ENCODE measurements around the gene LRBA. TPM values are rescaled to one million over a fixed set of nuclear protein-coding genes. Genes with fewer than 3 reads are reported as not detected.

The LRBA gene
- total RNA-seq, 1 experiment from 2014 or later: 55.3 TPM

GRCh38 chr4:150771382-150771781 lies 243.7 kb downstream of the LRBA start:
- H2BK15ac ChIP-seq (ENCODE audit: low read depth, low read length): no peak overlapping the region
- no peak overlapping the region for H4K5ac ChIP-seq (ENCODE audit: insufficient read length, low read depth, low read length)
- no peak overlapping the region for H3K9ac ChIP-seq (ENCODE audit: extremely low read depth, insufficient read length, low read length)
- H3K56ac ChIP-seq (ENCODE audit: insufficient read length, low read depth, low read length): no peak overlapping the region
- H2BK120ac ChIP-seq (ENCODE audit: low read depth, low read length, poor library complexity, severe bottlenecking): no peak overlapping the region
- no peak overlapping the region for H3K14ac ChIP-seq (ENCODE audit: insufficient read depth, low read length)
- H3K27me3 ChIP-seq (ENCODE audit: insufficient read depth, low read length): no peaks in the 10 kb centered on the region
- TF ChIP-seq CTCF (conservative IDR thresholded peaks at IDR 0.05): no peak
- no peak overlapping the region for H2AK5ac ChIP-seq (ENCODE audit: insufficient read length, low read length)
- no peak overlapping the region for H4K91ac ChIP-seq (ENCODE audit: insufficient read length, low read depth, low read length)
- H3K9me3 ChIP-seq (ENCODE audit: control insufficient read depth, low read depth, low read length): no peaks in the 10 kb centered on the region
- no peak overlapping the region for H3K18ac ChIP-seq (ENCODE audit: insufficient read length, low read depth, low read length)
- no peaks in the 10 kb centered on the region for H4K20me1 ChIP-seq (ENCODE audit: control insufficient read depth, insufficient read depth, insufficient read length)
- Mint-ChIP-seq H3K4me1 (peaks cover 0 to 5% of the 10 kb centered on the region in 2 experiments; a peak in 1 of 4 replicates), H3K4me3 (no peak overlapping the region), H3K27me3 (ENCODE audit: low read depth) (no peaks in the 10 kb centered on the region), H3K36me3 (ENCODE audit: insufficient read depth in 1 of 3, low read depth in 3 of 3) (no peaks in the 10 kb centered on the region; a peak in 2 of 7 replicates), H3K9me3 (no peaks in the 10 kb centered on the region), H3K27ac (no peak overlapping the region)
- H3T11ph ChIP-seq (ENCODE audit: low read length): no peak overlapping the region
- H3K23me2 ChIP-seq (ENCODE audit: insufficient read length, low read depth, low read length, poor library complexity, severe bottlenecking): no peaks in the 10 kb centered on the region
- H3K4me2 ChIP-seq (ENCODE audit: insufficient read depth, insufficient read length, low read length): no peak overlapping the region
- no peak for DNase-seq
- H3K23ac ChIP-seq (ENCODE audit: insufficient read length, low read depth, low read length): no peak overlapping the region
- no peak overlapping the region for H2BK12ac ChIP-seq (ENCODE audit: insufficient read length, low read depth, low read length)
- H3K27ac ChIP-seq (ENCODE audit: insufficient read length, low read depth, low read length): no peak overlapping the region
- no peak overlapping the region for H3K4ac ChIP-seq (ENCODE audit: low read depth, low read length)
- H2BK20ac ChIP-seq (ENCODE audit: low read depth, low read length, poor library complexity, severe bottlenecking): no peak overlapping the region
- H4K8ac ChIP-seq (replicated peaks; ENCODE audit: insufficient read length, low read depth, low read length): no peak overlapping the region
- no peak overlapping the region for H2BK5ac ChIP-seq (ENCODE audit: insufficient read length, low read length)
- H3K79me2 ChIP-seq (ENCODE audit: insufficient read depth, low read length): no peaks in the 10 kb centered on the region
- H2AFZ ChIP-seq (ENCODE audit: low read length): no peak overlapping the region
- H3K4me1 ChIP-seq (ENCODE audit: insufficient read depth, low read length): no peaks in the 10 kb centered on the region
- H3K79me1 ChIP-seq (ENCODE audit: insufficient read depth, low read depth, low read length, poor library complexity, severe bottlenecking): no peaks in the 10 kb centered on the region
- no CpG with 5 or more reads among the region's 1 CpG for WGBS (ENCODE audit: extremely low coverage, insufficient read length, low lambda C conversion rate)
